HEK293 (cell line): ENCODE data around the gene UBE4B.

ENCODE experiments used
- CTCF ChIA-PET: fragments of 350-600 bp; formaldehyde crosslinking; extraction: SDS; loops from one replicate; lab custom pipeline; 2021; ENCODE audit warnings: antibody characterized with exemption; lab: Yijun Ruan, JAX
- POLR2A ChIA-PET: fragments of 300-600 bp; formaldehyde crosslinking; extraction: SDS; loops from one replicate; lab custom pipeline; 2020; ENCODE audit warnings: antibody characterized with exemption, inconsistent platforms; lab: Yijun Ruan, JAX
- H3K27ac ChIP-seq: fragments of 200-500 bp; sonication (Bioruptor generic); 2 replicates; pipeline ENCODE4 v1.5.1; 2014; ENCODE audit warnings: low read depth, low read length, control low read depth, inconsistent platforms; ENCODE audit errors: extremely low read depth
- H3K36me3 ChIP-seq, 2 experiments: fragments of 200-500 bp in 1 of 2; sonication (Bioruptor generic) in 1 of 2; 1 replicate in 1 of 2; 2 replicates in 1 of 2; pipeline ENCODE4 v1.5.1; 2014 to 2017; ENCODE audit warnings: inconsistent platforms in 2 of 2, low read length in 2 of 2; ENCODE audit not compliant: control insufficient read depth in 2 of 2, insufficient read depth in 1 of 2
- H3K4me1 ChIP-seq: fragments of 200-500 bp; sonication (Bioruptor generic); 2 replicates; pipeline ENCODE4 v1.5.1; 2014; ENCODE audit warnings: mild to moderate bottlenecking, low read length, inconsistent platforms; ENCODE audit not compliant: control insufficient read depth, insufficient read depth
- H3K4me3 ChIP-seq: 2 replicates; pipeline ENCODE4 v1.5.1; 2011; ENCODE audit warnings: low read depth, mild to moderate bottlenecking, control low read depth, low read length, moderate library complexity
- H3K9me3 ChIP-seq: fragments of 200-500 bp; sonication (Bioruptor generic); 2 replicates; pipeline ENCODE4 v1.5.1; 2014; ENCODE audit warnings: low read depth, low read length, inconsistent platforms; ENCODE audit not compliant: control insufficient read depth, insufficient read depth
- BCL11A ChIP-seq: fragments of 450-650 bp; formaldehyde crosslinking; IDR thresholded peaks from 2 replicates; pipeline ENCODE4 v1.5.1; 2016; ENCODE audit warnings: low read depth, missing biosample characterization, missing genetic modification characterization
- KLF1 ChIP-seq: fragments of 450-650 bp; formaldehyde crosslinking; IDR thresholded peaks from 2 replicates; pipeline ENCODE4 v1.5.1; 2016; ENCODE audit warnings: missing biosample characterization, missing genetic modification characterization
- KLF10 ChIP-seq: fragments of 450-650 bp; IDR thresholded peaks from 2 replicates; pipeline ENCODE4 v1.5.1; 2018; ENCODE audit warnings: missing biosample characterization, mild to moderate bottlenecking, missing genetic modification characterization
- SETDB1 ChIP-seq: IDR thresholded peaks from one replicate; pipeline ENCODE4 v1.6.1; 2017; ENCODE audit warnings: mild to moderate bottlenecking, low read length, moderate library complexity, mixed read lengths; ENCODE audit not compliant: insufficient read length
- YY1 ChIP-seq: fragments of 450-650 bp; formaldehyde crosslinking; IDR thresholded peaks from 2 replicates; pipeline ENCODE4 v1.5.1; 2018; ENCODE audit warnings: missing biosample characterization, missing genetic modification characterization
- ZBTB20 ChIP-seq: fragments of 450-650 bp; formaldehyde crosslinking; IDR thresholded peaks from 2 replicates; pipeline ENCODE4 v1.5.1; 2016; ENCODE audit warnings: missing biosample characterization, missing genetic modification characterization
- ZBTB21 ChIP-seq: fragments of 450-650 bp; formaldehyde crosslinking; IDR thresholded peaks from 2 replicates; pipeline ENCODE4 v1.5.1; 2017; ENCODE audit warnings: missing biosample characterization, missing genetic modification characterization
- ZNF10 ChIP-seq: fragments of 450-650 bp; formaldehyde crosslinking; IDR thresholded peaks from 2 replicates; pipeline ENCODE4 v1.5.1; 2017; ENCODE audit warnings: missing biosample characterization, missing genetic modification characterization
- ZNF155 ChIP-seq: fragments of 450-650 bp; formaldehyde crosslinking; IDR thresholded peaks from 2 replicates; pipeline ENCODE4 v1.5.1; 2016; ENCODE audit warnings: missing biosample characterization, missing genetic modification characterization
- ZNF501 ChIP-seq: fragments of 450-650 bp; formaldehyde crosslinking; IDR thresholded peaks from 2 replicates; pipeline ENCODE4 v1.5.1; 2016; ENCODE audit warnings: missing biosample characterization, missing genetic modification characterization
- ZNF510 ChIP-seq: fragments of 450-650 bp; formaldehyde crosslinking; IDR thresholded peaks from 2 replicates; pipeline ENCODE4 v1.5.1; 2018; ENCODE audit warnings: mild to moderate bottlenecking, missing genetic modification characterization, missing biosample characterization; ENCODE audit not compliant: insufficient replicate concordance
- ZNF514 ChIP-seq: fragments of 450-650 bp; formaldehyde crosslinking; IDR thresholded peaks from 2 replicates; pipeline ENCODE4 v1.5.1; 2016; ENCODE audit warnings: missing biosample characterization, missing genetic modification characterization
- ZNF571 ChIP-seq: fragments of 450-650 bp; formaldehyde crosslinking; IDR thresholded peaks from 2 replicates; pipeline ENCODE4 v1.5.0; 2017; ENCODE audit warnings: missing biosample characterization, missing genetic modification characterization
- ZNF600 ChIP-seq: fragments of 450-650 bp; formaldehyde crosslinking; IDR thresholded peaks from 2 replicates; pipeline ENCODE4 v1.5.1; 2016; ENCODE audit warnings: missing biosample characterization, missing genetic modification characterization
- ZNF629 ChIP-seq: fragments of 450-650 bp; formaldehyde crosslinking; IDR thresholded peaks from 2 replicates; pipeline ENCODE4 v1.5.1; 2017; ENCODE audit warnings: missing biosample characterization, missing genetic modification characterization
- ZNF658 ChIP-seq: fragments of 450-650 bp; formaldehyde crosslinking; IDR thresholded peaks from 2 replicates; pipeline ENCODE4; 2016; ENCODE audit warnings: missing biosample characterization, missing genetic modification characterization
- ZNF664 ChIP-seq: fragments of 450-650 bp; formaldehyde crosslinking; IDR thresholded peaks from 2 replicates; pipeline ENCODE4 v1.5.1; 2016; ENCODE audit warnings: missing biosample characterization, missing genetic modification characterization
- ZNF830 ChIP-seq: fragments of 450-650 bp; IDR thresholded peaks from 2 replicates; pipeline ENCODE4 v1.5.0; 2018; ENCODE audit warnings: missing biosample characterization, missing genetic modification characterization, low read depth, mild to moderate bottlenecking, moderate library complexity
- ZSCAN23 ChIP-seq: fragments of 450-650 bp; formaldehyde crosslinking; IDR thresholded peaks from 2 replicates; pipeline ENCODE4 v1.5.1; 2016; ENCODE audit warnings: missing biosample characterization, missing genetic modification characterization
- ZXDB ChIP-seq: fragments of 450-650 bp; formaldehyde crosslinking; IDR thresholded peaks from 2 replicates; pipeline ENCODE4 v1.5.1; 2016; ENCODE audit warnings: missing biosample characterization, missing genetic modification characterization
- TF ChIP-seq, protein P1 (sequence below): fragments of 450-650 bp; formaldehyde crosslinking; IDR thresholded peaks from 2 replicates; pipeline ENCODE4 v1.5.1; 2017; ENCODE audit warnings: missing biosample characterization, missing genetic modification characterization
- TF ChIP-seq, protein P2 (sequence below): fragments of 450-650 bp; formaldehyde crosslinking; IDR thresholded peaks from 2 replicates; pipeline ENCODE4 v1.5.1; 2016; ENCODE audit warnings: missing biosample characterization, missing genetic modification characterization
- TF ChIP-seq, protein P3 (sequence below): fragments of 450-650 bp; formaldehyde crosslinking; IDR thresholded peaks from 2 replicates; pipeline ENCODE4 v1.5.1; 2016; ENCODE audit warnings: missing biosample characterization, missing genetic modification characterization
- TF ChIP-seq, protein P4 (sequence below): fragments of 450-650 bp; formaldehyde crosslinking; IDR thresholded peaks from 2 replicates; pipeline ENCODE4; 2016; ENCODE audit warnings: missing biosample characterization, missing genetic modification characterization
- TF ChIP-seq, protein P5 (sequence below): fragments of 450-650 bp; formaldehyde crosslinking; IDR thresholded peaks from 2 replicates; pipeline ENCODE4 v1.5.1; 2016; ENCODE audit warnings: missing biosample characterization, missing genetic modification characterization, borderline replicate concordance
- TF ChIP-seq, protein P6 (sequence below): fragments of 450-650 bp; formaldehyde crosslinking; IDR thresholded peaks from 2 replicates; pipeline ENCODE4 v1.5.1; 2016; ENCODE audit warnings: missing biosample characterization, missing genetic modification characterization

Gene UBE4B

DNA sequence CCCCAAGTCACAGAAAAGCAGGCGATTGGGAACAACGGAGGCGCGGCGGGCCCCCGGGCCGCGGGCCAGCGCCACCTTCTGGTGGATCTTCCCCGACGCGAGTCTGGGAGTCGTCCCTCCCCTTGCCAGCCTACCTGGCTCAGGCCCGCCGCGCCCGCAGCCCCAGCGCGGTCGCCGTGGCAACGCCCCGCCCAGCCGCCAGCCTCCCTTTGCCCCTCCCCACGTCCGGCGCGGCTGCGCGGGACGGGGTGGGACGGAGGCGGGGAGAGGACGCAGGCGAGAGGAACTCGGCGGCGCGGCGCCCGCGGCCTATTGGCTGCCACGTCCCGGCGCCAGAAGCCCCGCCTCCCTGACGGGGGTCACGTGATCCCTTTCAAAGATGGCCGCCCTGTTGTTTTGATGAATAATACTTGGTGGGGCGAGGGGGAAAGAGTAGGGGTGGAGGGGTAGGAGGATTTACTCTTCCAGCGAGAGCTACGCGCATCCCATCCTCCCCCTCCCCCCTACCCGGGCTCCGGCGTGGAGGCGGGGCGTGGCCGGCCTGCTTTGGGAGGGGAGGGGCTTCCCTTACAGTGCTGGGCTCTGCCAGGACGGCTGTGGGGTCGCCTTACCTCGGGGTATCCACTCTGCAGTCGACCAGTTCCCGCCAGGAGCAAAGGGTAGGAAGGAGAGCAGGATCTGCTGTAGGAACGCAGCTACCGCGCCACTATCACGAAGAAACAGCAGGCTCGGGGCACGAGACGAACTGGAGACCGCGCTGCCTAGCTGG is at the start of gene UBE4B:
Gene UBE4B (plus strand): TSS at position 369 of the 769 bp plus-strand sequence. CDS start 713 bp downstream, outside the sequence.
- Histone ChIP-seq H3K4me3 (peak within 1 kb of the TSS; percentile 99), H3K36me3 (peaks cover 4% of the 10 kb centered on the region in 2 experiments; a peak in 2 of 3 replicates), H3K27ac (peak within 1 kb of the TSS; percentile 94), H3K9me3 (no peaks in the 10 kb centered on the region), H3K4me1 (no peaks in the 10 kb centered on the region)
- ChIA-PET POLR2A (interaction anchor here (0.5 to 3.1 kb wide), 8 partner anchors 23 to 177 kb away, joined by 3 to 26 read pairs (median 4); partner anchors contain the start of genes CTNNBIP1, KIF1B, LZIC and NMNAT1), CTCF (interaction anchor here (0.5 to 2.2 kb wide), 8 partner anchors 12 to 177 kb away, joined by 3 to 11 read pairs (median 3); no protein-coding TSS in a partner anchor)
- TF ChIP-seq ZNF600 (tag by site-specific recombination) (peak; percentile 81), ZBTB21 (no peak), ZNF514 (tag by site-specific recombination) (no peak), ZNF10 (tag by site-specific recombination) (peak; percentile 48; the same call in 1 of the 2 replicates), KLF1 (tag by site-specific recombination) (peak; percentile 56; the same call in 1 of the 2 replicates), ZNF629 (peak; percentile 60), YY1 (peak; percentile 68), ZSCAN23 (0 out of 2 replicates have a peak, but pooled peaks have one; percentile 41), KLF10 (tag by site-specific recombination) (peak; percentile 93), ZNF510 (tag by site-specific recombination) (no peak), ZNF501 (tag by site-specific recombination) (peak; percentile 86), ZNF830 (tag by site-specific recombination) (no peak), ZNF664 (no peak), BCL11A (tag by site-specific recombination) (peak; percentile 28; the same call in 1 of the 2 replicates), ZNF658 (tag by site-specific recombination) (no peak), ZNF571 (tag by site-specific recombination) (no peak), ZBTB20 (tag by site-specific recombination) (peak; percentile 76; the same call in 1 of the 2 replicates), ZNF155 (tag by site-specific recombination) (no peak), ZXDB (peak; percentile 64), SETDB1 (no peak)
- TF ChIP-seq, protein P1, sequence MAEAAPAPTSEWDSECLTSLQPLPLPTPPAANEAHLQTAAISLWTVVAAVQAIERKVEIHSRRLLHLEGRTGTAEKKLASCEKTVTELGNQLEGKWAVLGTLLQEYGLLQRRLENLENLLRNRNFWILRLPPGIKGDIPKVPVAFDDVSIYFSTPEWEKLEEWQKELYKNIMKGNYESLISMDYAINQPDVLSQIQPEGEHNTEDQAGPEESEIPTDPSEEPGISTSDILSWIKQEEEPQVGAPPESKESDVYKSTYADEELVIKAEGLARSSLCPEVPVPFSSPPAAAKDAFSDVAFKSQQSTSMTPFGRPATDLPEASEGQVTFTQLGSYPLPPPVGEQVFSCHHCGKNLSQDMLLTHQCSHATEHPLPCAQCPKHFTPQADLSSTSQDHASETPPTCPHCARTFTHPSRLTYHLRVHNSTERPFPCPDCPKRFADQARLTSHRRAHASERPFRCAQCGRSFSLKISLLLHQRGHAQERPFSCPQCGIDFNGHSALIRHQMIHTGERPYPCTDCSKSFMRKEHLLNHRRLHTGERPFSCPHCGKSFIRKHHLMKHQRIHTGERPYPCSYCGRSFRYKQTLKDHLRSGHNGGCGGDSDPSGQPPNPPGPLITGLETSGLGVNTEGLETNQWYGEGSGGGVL = peak; percentile 99
- TF ChIP-seq, protein P2, sequence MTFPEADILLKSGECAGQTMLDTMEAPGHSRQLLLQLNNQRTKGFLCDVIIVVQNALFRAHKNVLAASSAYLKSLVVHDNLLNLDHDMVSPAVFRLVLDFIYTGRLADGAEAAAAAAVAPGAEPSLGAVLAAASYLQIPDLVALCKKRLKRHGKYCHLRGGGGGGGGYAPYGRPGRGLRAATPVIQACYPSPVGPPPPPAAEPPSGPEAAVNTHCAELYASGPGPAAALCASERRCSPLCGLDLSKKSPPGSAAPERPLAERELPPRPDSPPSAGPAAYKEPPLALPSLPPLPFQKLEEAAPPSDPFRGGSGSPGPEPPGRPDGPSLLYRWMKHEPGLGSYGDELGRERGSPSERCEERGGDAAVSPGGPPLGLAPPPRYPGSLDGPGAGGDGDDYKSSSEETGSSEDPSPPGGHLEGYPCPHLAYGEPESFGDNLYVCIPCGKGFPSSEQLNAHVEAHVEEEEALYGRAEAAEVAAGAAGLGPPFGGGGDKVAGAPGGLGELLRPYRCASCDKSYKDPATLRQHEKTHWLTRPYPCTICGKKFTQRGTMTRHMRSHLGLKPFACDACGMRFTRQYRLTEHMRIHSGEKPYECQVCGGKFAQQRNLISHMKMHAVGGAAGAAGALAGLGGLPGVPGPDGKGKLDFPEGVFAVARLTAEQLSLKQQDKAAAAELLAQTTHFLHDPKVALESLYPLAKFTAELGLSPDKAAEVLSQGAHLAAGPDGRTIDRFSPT (tag by site-specific recombination) = peak; percentile 99
- TF ChIP-seq, protein P3, sequence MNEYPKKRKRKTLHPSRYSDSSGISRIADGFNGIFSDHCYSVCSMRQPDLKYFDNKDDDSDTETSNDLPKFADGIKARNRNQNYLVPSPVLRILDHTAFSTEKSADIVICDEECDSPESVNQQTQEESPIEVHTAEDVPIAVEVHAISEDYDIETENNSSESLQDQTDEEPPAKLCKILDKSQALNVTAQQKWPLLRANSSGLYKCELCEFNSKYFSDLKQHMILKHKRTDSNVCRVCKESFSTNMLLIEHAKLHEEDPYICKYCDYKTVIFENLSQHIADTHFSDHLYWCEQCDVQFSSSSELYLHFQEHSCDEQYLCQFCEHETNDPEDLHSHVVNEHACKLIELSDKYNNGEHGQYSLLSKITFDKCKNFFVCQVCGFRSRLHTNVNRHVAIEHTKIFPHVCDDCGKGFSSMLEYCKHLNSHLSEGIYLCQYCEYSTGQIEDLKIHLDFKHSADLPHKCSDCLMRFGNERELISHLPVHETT = peak; percentile 12; the same call in 1 of the 2 replicates
- TF ChIP-seq, protein P4, sequence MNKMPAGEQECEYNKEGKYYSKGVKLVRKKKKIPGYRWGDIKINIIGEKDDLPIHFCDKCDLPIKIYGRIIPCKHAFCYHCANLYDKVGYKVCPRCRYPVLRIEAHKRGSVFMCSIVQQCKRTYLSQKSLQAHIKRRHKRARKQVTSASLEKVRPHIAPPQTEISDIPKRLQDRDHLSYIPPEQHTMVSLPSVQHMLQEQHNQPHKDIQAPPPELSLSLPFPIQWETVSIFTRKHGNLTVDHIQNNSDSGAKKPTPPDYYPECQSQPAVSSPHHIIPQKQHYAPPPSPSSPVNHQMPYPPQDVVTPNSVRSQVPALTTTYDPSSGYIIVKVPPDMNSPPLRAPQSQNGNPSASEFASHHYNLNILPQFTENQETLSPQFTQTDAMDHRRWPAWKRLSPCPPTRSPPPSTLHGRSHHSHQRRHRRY (tag by site-specific recombination) = no peak
- TF ChIP-seq, protein P5, sequence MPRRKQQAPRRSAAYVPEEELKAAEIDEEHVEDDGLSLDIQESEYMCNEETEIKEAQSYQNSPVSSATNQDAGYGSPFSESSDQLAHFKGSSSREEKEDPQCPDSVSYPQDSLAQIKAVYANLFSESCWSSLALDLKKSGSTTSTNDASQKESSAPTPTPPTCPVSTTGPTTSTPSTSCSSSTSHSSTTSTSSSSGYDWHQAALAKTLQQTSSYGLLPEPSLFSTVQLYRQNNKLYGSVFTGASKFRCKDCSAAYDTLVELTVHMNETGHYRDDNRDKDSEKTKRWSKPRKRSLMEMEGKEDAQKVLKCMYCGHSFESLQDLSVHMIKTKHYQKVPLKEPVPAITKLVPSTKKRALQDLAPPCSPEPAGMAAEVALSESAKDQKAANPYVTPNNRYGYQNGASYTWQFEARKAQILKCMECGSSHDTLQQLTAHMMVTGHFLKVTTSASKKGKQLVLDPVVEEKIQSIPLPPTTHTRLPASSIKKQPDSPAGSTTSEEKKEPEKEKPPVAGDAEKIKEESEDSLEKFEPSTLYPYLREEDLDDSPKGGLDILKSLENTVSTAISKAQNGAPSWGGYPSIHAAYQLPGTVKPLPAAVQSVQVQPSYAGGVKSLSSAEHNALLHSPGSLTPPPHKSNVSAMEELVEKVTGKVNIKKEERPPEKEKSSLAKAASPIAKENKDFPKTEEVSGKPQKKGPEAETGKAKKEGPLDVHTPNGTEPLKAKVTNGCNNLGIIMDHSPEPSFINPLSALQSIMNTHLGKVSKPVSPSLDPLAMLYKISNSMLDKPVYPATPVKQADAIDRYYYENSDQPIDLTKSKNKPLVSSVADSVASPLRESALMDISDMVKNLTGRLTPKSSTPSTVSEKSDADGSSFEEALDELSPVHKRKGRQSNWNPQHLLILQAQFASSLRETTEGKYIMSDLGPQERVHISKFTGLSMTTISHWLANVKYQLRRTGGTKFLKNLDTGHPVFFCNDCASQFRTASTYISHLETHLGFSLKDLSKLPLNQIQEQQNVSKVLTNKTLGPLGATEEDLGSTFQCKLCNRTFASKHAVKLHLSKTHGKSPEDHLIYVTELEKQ (tag by site-specific recombination) = no peak
- TF ChIP-seq, protein P6, sequence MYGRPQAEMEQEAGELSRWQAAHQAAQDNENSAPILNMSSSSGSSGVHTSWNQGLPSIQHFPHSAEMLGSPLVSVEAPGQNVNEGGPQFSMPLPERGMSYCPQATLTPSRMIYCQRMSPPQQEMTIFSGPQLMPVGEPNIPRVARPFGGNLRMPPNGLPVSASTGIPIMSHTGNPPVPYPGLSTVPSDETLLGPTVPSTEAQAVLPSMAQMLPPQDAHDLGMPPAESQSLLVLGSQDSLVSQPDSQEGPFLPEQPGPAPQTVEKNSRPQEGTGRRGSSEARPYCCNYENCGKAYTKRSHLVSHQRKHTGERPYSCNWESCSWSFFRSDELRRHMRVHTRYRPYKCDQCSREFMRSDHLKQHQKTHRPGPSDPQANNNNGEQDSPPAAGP (tag by site-specific recombination) = peak; percentile 71
